ENCODE measurements around the gene ANXA2R. TPM values are rescaled to one million over a fixed set of nuclear protein-coding genes. Genes with fewer than 3 reads are reported as not detected.
A peak's percentile ranks its signal among the peaks of the same experiment; 100 is the strongest.

ANXA2R gene
- total and polyA plus RNA-seq, 2 of the 13 experiments (the other 11 are each of a cell fraction or from before 2014, with no cell fraction given): 0.95 to 1.3 TPM

GRCh38 chr5:43066799-43067741 is 27.0 kb upstream of the ANXA2R start (continued):
- TF ChIP-seq FUBP1 (CRISPR knock-in tag; IDR thresholded peaks at IDR 0.05; ENCODE audit: borderline replicate concordance): no peak
- TF ChIP-seq MED8 (CRISPR knock-in tag; IDR thresholded peaks at IDR 0.05; ENCODE audit: insufficient replicate concordance): no peak
- TF ChIP-seq ZNF878 (CRISPR knock-in tag; IDR thresholded peaks at IDR 0.05): 0 out of 2 replicates have a peak, but pooled peaks have one; percentile 3
- no peak for TF ChIP-seq TCF12 (IDR thresholded peaks at IDR 0.05)
- no peak for TF ChIP-seq TCF12 (CRISPR knock-in tag; IDR thresholded peaks at IDR 0.05)
- no peak for TF ChIP-seq ZNF546 (CRISPR knock-in tag; conservative IDR thresholded peaks at IDR 0.05)
- no peak for TF ChIP-seq KLF11 (CRISPR knock-in tag; IDR thresholded peaks at IDR 0.05)
- TF ChIP-seq ZNF136 (CRISPR knock-in tag; IDR thresholded peaks at IDR 0.05; ENCODE audit: low read depth): no peak
- no peak; the same call in 1 of the 2 replicates for TF ChIP-seq SIX1 (CRISPR knock-in tag; IDR thresholded peaks at IDR 0.05; ENCODE audit: borderline replicate concordance)
- TF ChIP-seq IRF2 (CRISPR knock-in tag; IDR thresholded peaks at IDR 0.05): peak; percentile 89
- no peak for TF ChIP-seq SCMH1 (CRISPR knock-in tag; IDR thresholded peaks at IDR 0.05; ENCODE audit: borderline replicate concordance)
- TF ChIP-seq GRHL1 (CRISPR knock-in tag; conservative IDR thresholded peaks at IDR 0.05): no peak
- peak; percentile 68 for TF ChIP-seq IKZF5 (CRISPR knock-in tag; IDR thresholded peaks at IDR 0.05)
- TF ChIP-seq NFE2L2 (IDR thresholded peaks at IDR 0.05; ENCODE audit: low read length): peak; percentile 29; the same call in 1 of the 2 replicates
- TF ChIP-seq ARID5B (CRISPR knock-in tag; IDR thresholded peaks at IDR 0.05): 0 out of 2 replicates have a peak, but pooled peaks have one; percentile 55
- no peak for TF ChIP-seq LCORL (IDR thresholded peaks at IDR 0.05)
- no peak for TF ChIP-seq LCORL (CRISPR knock-in tag; IDR thresholded peaks at IDR 0.05)
- no peak; the same call in 1 of the 2 replicates for TF ChIP-seq ATRX (CRISPR knock-in tag; IDR thresholded peaks at IDR 0.05; ENCODE audit: borderline replicate concordance)
- no peak for TF ChIP-seq WIZ (CRISPR knock-in tag; IDR thresholded peaks at IDR 0.05)
- 0 out of 2 replicates have a peak, but pooled peaks have one; percentile 19 for TF ChIP-seq RFXANK (CRISPR knock-in tag; IDR thresholded peaks at IDR 0.05)
- TF ChIP-seq REXO4 (CRISPR knock-in tag; IDR thresholded peaks at IDR 0.05; ENCODE audit: borderline replicate concordance): no peak
